NOMO-1 treated with DMSO at 0.1 percent for 48 hours (cell line): ENCODE measurements around the gene PTPN2.
"Not testable (repeated sequence)": the region's sequence is repeated elsewhere in the genome, so short reads cannot be mapped to it uniquely, and the experiment has no call there.

ENCODE experiments used
- DNase-seq: peaks from one replicate; lab custom pipeline; 2025; ENCODE audit not compliant: unreplicated experiment; lab: John Stamatoyannopoulos, UW

Gene PTPN2

GRCh38 chr18:12883684-12884405, at the start of gene PTPN2:
Gene PTPN2 (minus strand): TSS chr18:12884237. CDS start chr18:12884141, 96 bp downstream.
- DNase-seq: peak; percentile 88

DNA sequence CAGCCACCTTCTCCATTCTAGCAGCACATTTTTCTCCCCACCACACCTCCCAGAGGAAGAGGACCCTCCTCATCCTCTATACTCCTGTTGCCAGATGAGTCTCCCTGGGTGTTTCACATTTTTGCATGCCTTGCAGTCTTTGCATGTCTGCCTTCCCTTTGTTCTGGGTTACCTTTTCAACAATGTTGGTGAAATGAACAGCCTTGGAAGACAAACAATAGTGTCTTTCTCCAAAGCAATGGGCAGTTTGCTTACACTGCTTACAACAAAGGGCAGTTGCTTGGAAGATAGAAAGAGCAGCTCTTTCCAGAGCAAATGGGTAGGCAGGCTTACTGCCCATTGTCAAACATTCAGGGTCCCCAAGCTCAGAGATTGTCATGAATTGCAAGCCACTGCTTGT, 49.3 kb upstream of the PTPN2 start:
- no peak for DNase-seq

GRCh38 chr18:12930908-12931307, 46.9 kb upstream of the PTPN2 start:
- no peak for DNase-seq

DNA sequence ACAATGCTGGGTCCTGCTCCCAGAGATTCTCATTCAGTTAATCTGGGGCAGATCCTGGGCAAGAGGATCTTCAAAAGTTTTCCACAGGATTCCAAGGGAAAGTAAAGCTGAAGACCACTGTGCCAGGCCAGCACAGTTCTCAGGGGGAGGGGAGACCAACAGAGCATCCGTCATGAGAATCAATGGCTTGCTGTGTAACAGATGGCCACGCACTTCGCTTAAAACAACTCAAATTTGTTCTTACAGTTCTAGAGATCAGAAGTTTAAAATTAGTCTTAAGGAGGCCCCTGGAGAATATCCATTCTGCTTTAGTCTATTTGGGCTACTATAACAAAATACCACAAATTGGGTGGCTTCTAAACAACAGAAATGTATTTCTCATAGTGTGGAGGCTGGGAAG, 46.3 kb upstream of the PTPN2 start:
- DNase-seq: no peak

DNA sequence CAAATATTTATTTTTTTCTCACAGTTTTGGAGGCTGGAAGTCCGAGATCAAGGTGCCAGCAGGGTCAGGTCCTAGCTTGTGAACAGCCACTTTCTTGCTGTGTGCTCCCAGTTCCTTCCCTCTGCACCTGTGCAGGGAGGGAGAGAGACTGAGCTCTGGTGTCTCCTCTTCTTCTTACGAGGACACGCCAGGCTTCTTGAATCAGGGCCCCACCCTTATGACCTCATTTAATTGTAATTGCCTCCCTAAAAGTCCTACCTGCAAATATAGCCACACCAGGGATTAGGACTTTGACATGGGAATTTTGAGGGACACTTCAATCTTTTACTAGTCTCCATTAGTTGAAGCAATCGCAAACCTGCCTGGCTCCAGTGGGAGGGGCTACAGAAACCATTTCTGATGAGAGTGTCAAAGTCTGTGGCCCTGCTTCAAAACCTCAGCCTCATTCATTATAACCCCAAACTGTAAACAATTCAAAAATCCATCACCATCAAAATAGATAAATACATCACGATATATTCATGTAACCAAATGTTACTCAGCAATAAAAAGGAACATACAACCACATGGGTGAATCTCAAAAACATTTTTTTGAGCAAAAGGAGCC, 45.5 kb upstream of the PTPN2 start:
- no peak for DNase-seq

DNA sequence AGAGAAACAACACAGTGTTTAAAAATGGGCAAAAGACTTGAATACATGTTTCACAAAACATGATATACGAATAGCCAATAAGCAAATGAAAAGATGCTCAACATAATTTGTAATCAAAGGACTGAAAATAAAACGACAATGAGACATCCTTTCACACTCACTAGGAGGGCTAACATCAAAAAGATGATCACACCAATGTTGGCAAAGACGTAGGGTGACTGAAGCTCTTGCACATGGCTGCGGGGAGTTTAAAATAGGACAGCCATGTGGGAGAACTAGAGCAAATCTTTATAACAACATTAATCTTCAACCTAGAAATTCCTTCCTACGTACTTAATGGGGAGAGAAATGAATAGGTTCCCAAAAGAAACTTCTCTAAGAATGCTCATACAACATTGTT, 44.6 kb upstream of the PTPN2 start:
- DNase-seq: no peak

DNA sequence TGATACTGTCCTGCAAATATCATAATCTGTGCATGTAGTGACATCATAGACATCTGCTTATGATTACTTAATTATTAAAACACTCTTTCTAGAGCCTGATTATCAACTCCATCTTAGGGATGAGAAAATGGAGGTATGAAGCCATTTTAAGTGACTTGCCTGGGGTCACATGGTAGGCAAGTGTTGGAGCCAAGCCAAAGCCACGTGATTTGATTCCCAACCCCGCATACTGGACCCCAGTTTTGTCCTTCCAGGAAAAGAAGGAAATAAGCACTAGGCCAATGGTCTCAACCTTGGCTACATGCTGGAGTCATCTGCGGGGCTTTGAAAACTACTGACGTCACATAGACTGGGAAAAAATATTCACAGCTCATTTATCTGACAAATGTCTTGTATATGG, 44.2 kb upstream of the PTPN2 start:
- DNase-seq: no peak

DNA sequence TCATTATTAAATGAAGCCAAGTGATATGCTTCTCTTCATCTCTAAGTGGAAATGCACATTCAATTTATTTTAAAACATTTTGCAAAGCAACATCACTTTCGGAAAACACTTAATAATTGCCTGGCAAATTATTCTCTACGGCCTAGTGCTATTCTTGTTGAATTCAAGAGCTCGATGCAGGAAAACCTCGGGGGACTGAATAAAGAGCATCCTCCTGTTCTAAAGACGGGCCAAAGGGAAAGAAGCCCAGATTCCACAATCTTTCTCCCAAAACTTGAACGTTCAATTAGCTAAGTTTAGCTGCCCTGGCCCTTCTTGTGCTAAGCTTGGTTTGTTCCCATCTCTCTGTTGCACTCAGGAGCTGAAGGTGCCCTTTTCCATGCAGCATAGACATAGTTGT, 40.6 kb upstream of the PTPN2 start:
- DNase-seq: no peak

- no peak for DNase-seq
Observed at GRCh38 chr18:12922266-12922665, 38.2 kb upstream of the PTPN2 start.

DNA sequence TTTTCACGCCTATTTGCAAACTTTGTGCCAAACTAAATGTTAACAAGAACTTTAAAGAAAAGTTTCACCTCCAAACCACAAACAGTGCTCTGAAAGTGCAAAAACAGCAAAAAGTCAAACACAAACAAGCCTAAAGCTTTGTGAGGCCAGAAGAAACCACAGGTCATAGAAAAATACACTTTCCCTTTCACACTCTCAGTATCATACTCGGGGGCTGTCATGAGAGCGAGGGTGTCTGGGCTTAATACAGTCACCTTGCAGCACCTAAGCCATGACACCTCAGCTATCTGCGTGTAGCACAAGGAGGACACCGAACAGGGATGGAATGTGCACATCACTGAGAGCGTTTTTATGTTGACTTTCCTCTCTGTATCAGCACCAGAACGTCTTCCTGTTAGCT, 37.1 kb upstream of the PTPN2 start:
- DNase-seq: no peak

DNA sequence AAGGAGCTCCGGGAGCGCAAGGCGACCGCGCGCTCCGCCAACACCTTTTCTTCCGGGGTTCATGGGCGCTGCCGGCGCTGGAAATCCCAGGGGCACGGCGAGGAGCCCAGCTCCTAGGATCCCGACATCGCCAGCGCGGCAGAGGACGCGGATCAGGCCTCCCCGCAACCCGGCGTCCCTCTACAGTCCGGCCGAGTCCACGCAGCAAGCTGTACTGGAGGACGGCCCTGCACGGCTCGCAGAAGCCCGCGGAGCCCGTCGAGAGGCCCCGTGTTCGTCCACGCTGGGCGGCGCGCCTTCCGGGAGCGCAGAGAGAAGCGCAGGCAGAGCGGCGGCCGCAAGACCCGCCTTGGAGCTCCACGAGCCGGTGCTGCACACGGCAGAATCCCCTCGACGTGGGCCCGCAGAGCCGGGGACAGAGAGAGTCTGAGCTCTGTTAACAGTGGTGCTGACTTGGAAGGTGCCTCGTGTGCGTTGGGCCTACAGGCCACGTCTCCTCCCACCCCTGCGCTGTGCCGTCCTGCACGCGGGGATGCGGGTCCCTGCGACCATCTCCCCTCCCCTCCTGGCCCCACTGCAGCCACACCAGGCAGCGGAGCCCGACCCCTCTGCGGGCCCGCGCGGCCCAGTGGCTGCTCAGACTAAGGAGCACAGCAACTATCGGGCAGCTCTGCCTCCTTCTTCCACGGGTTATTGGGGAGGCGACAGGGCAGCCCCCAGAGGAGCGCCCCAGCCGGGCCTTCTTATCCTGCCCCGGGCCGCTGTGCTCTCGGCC, 28.1 kb upstream of the PTPN2 start:
- no peak for DNase-seq

DNA sequence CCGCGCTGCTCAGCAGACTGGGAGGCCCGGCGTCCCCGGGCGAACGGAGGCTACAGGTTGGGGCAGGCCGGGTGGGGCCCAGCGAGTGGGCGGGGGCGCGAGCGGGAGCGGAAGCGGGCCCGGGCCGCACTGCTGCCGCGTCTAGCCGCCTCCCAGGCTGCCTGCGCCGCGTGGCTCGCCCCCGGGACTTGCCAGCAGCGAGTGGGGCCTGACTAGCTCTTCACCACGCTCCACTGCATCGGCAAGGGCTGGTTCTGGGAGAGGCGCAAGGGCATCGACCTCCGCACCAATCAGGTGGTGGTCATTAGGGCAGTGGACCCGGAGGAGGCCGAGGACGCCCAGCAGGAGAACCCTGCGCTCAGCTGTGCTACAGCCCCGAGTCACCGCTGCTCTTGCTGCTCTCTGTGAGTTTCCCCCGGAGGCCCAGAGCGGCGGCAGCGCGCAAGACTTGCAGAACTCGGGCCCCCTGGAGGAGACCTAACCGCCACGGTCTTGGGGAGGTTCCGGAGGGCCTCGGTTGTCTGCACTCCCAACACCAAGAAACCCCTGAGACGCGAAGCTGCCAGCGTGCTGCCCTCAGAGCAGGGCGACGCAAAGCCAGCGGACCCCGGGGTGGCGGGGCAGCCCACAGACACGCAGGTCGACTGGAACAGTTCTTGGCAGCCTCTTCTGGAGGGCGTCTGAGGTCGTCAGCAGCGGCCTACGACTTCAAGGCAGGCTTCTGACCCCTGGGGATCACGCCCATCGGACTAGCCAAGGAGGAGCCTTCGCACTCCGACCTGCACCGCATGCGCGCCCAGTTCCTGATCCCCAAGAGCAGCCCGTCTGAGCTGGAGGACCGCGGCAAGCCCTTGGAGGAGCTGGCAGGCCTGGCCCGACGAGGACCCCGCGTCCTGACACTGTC, 27.2 kb upstream of the PTPN2 start:
- no peak for DNase-seq

DNA sequence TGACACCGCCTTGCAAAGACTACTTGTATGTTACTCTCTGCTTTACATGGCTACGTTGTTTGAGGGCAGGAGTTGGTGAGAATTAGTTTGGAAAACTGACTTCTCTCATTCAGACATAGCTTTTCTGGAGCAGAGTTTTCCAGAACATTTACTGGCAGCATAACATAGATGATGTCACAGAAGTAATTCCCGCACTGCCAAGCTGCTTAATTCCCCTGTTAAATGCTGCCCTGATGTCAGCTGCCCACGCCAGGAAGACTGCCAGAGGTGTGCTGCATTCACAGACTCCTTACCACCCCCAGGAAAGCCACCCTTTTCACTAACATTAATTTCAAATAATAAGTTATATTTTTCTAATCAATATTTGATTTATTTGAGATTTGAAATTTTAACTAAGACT, 24.7 kb upstream of the PTPN2 start:
- DNase-seq: no peak

- DNase-seq: no peak
Observed at GRCh38 chr18:12907258-12907925, 23.4 kb upstream of the PTPN2 start.

DNA sequence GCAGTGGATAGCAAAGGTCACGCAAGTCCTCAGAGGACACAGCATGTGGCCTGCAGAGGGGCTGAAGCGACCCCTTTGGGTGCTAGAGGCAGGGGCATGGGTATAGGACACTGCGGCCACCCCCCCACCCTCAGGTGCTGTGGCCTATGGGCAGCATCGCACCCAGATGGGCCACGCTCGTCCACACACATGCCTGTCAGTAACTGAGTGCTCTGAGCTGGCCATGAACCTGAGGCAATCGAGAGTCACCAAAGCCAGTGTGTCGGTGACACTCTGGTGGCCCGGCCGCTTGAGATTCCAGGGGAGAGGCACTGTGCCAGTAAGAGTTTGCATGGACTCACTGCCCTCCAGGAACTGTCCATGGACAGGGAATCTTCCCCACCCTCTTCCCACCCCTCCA, 22.7 kb upstream of the PTPN2 start:
- no peak for DNase-seq

DNA sequence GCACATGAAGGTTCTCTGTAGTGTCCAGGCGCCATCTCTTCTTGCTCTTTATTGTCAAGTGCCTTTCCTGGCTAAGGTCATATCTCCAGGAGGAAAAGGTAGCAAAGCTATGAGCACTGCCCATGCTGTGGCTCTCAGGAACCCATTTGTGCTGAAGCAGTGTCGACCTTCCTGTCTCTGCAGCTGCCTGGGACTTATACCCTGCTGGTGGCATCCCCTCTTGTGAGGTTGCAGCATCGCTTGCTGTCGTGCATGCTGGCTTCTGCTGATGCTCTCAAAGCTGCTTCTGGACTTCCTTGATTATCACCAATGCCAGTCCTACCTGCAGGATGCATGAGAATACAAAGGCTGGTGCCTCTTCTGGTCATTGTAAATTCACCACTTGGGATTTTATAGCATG, 22.1 kb upstream of the PTPN2 start:
- no peak for DNase-seq

DNA sequence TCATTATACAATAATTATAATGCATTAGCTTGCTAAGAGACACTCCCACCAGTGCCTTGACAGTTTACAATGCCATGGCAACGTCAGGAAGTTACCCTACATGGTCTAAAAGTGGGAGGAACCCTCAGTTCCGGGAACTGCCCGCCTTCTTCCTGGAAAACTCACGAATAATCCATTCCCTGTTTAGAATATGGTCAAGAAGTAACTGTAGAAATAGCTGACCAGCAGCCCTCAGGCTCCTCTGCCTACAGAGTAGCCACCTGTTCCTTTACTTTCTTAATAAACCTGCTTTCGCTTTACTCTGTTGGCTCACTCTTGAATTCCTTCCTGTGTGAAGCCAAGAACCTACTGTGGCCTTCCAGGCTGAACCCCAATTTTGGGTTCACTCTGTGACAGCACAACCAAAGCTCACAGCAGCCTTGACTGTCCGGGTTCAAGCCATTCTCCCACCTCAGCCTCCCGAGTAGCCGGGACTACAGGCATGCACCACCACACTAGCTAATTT, 20.0 kb upstream of the PTPN2 start:
- DNase-seq: no peak

DNA sequence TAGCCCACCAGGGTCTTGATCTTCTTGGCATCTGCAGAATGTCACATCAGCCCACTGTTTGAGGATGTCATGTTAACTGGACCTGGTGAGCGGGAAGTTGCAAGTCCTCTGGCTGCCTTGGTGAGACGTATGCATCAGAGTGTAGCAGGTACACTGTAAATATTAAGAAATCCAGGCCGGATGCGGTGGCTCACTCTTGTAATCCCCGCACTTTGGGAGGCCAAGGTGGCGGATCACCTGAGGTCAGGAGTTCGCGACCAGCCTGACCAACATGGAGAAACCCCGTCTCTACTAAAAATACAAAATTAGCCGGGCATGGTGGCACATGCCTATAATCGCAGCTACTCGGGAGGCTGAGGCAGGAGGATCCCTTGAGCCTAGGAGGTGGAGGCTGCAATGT, 17.2 kb upstream of the PTPN2 start:
- DNase-seq: not testable (repeated sequence)

- not testable (repeated sequence) for DNase-seq
Observed at GRCh38 chr18:12896784-12897333, 12.8 kb upstream of the PTPN2 start.

DNA sequence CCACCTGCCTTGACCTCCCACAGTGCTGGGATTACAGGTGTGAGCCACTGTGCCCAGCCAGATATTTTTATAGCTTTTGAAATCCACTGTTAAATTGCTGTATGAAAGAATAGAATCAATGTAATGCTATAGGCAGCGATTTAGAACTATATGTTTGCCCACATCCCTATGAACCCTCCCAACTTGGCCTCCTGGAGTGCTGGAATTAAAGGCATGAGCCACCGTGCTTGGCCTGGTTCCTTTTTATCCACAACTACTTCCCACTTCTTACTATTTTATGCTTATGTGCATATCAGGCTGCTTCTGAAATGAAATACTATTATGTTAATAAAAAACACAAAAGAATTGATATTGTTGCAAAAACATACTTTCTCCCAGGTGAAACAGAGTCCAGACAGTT, 11.6 kb upstream of the PTPN2 start:
- no peak for DNase-seq
